ENCODE data around the gene HBE1. TPM values are rescaled to one million over a fixed set of nuclear protein-coding genes. Genes with fewer than 3 reads are reported as not detected.

Gene HBE1
- total and polyA plus RNA-seq, 2 experiments from 2014 or later: not detected

DNA sequence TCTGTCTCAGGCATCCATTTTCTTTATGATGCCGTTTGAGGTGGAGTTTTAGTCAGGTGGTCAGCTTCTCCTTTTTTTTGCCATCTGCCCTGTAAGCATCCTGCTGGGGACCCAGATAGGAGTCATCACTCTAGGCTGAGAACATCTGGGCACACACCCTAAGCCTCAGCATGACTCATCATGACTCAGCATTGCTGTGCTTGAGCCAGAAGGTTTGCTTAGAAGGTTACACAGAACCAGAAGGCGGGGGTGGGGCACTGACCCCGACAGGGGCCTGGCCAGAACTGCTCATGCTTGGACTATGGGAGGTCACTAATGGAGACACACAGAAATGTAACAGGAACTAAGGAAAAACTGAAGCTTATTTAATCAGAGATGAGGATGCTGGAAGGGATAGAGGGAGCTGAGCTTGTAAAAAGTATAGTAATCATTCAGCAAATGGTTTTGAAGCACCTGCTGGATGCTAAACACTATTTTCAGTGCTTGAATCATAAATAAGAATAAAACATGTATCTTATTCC is 10.9 kb upstream of the HBE1 start:
- peaks cover 5% of the 10 kb centered on the region for H3K4me1 Mint-ChIP-seq
- Histone ChIP-seq H3K36me3 (ENCODE audit: insufficient read depth) (no peaks in the 10 kb centered on the region), H3K9me2 (ENCODE audit: insufficient read depth) (peaks cover 8% of the 10 kb centered on the region; the same call in 1 of the 2 replicates), H3K4me1 (ENCODE audit: insufficient read depth) (no peaks in the 10 kb centered on the region), H4K20me1 (replicated peaks; ENCODE audit: insufficient read depth) (no peaks in the 10 kb centered on the region), H3K4me3 (no peak overlapping the region), H2AFZ (no peak overlapping the region), H3K4me2 (no peak overlapping the region), H3K79me2 (replicated peaks; ENCODE audit: insufficient read depth) (no peaks in the 10 kb centered on the region), H3K27ac (ENCODE audit: low read depth) (no peak overlapping the region), H3F3A (replicated peaks; ENCODE audit: low read depth) (no peaks in the 10 kb centered on the region), H3K27me3 (ENCODE audit: insufficient read depth) (no peaks in the 10 kb centered on the region)
- H3K27me3 Mint-ChIP-seq (ENCODE audit: insufficient read depth, low read depth, poor library complexity): peaks cover 1% of the 10 kb centered on the region
- DNase-seq (ENCODE audit: low spot score) (peak; percentile 51), ATAC-seq (peak; percentile 70)
- peak overlapping the region; percentile 89 for H3K27ac Mint-ChIP-seq
- no peak overlapping the region for H3K4me3 Mint-ChIP-seq
- no peaks in the 10 kb centered on the region for H3K9me3 Mint-ChIP-seq
- H3K36me3 Mint-ChIP-seq (ENCODE audit: low read depth): no peaks in the 10 kb centered on the region
- TF ChIP-seq, protein P1, sequence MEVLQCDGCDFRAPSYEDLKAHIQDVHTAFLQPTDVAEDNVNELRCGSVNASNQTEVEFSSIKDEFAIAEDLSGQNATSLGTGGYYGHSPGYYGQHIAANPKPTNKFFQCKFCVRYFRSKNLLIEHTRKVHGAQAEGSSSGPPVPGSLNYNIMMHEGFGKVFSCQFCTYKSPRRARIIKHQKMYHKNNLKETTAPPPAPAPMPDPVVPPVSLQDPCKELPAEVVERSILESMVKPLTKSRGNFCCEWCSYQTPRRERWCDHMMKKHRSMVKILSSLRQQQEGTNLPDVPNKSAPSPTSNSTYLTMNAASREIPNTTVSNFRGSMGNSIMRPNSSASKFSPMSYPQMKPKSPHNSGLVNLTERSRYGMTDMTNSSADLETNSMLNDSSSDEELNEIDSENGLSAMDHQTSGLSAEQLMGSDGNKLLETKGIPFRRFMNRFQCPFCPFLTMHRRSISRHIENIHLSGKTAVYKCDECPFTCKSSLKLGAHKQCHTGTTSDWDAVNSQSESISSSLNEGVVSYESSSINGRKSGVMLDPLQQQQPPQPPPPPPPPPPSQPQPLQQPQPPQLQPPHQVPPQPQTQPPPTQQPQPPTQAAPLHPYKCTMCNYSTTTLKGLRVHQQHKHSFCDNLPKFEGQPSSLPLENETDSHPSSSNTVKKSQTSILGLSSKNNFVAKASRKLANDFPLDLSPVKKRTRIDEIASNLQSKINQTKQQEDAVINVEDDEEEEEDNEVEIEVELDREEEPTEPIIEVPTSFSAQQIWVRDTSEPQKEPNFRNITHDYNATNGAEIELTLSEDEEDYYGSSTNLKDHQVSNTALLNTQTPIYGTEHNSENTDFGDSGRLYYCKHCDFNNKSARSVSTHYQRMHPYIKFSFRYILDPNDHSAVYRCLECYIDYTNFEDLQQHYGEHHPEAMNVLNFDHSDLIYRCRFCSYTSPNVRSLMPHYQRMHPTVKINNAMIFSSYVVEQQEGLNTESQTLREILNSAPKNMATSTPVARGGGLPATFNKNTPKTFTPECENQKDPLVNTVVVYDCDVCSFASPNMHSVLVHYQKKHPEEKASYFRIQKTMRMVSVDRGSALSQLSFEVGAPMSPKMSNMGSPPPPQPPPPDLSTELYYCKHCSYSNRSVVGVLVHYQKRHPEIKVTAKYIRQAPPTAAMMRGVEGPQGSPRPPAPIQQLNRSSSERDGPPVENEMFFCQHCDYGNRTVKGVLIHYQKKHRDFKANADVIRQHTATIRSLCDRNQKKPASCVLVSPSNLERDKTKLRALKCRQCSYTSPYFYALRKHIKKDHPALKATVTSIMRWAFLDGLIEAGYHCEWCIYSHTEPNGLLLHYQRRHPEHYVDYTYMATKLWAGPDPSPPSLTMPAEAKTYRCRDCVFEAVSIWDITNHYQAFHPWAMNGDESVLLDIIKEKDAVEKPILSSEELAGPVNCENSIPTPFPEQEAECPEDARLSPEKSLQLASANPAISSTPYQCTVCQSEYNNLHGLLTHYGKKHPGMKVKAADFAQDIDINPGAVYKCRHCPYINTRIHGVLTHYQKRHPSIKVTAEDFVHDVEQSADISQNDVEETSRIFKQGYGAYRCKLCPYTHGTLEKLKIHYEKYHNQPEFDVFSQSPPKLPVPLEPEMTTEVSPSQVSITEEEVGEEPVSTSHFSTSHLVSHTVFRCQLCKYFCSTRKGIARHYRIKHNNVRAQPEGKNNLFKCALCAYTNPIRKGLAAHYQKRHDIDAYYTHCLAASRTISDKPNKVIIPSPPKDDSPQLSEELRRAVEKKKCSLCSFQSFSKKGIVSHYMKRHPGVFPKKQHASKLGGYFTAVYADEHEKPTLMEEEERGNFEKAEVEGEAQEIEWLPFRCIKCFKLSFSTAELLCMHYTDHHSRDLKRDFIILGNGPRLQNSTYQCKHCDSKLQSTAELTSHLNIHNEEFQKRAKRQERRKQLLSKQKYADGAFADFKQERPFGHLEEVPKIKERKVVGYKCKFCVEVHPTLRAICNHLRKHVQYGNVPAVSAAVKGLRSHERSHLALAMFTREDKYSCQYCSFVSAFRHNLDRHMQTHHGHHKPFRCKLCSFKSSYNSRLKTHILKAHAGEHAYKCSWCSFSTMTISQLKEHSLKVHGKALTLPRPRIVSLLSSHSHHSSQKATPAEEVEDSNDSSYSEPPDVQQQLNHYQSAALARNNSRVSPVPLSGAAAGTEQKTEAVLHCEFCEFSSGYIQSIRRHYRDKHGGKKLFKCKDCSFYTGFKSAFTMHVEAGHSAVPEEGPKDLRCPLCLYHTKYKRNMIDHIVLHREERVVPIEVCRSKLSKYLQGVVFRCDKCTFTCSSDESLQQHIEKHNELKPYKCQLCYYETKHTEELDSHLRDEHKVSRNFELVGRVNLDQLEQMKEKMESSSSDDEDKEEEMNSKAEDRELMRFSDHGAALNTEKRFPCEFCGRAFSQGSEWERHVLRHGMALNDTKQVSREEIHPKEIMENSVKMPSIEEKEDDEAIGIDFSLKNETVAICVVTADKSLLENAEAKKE (CRISPR knock-in tag; IDR thresholded peaks at IDR 0.05): no peak
- TF ChIP-seq STAT1 (IDR thresholded peaks at IDR 0.05; ENCODE audit: unreplicated experiment) (no peak), JUNB (IDR thresholded peaks at IDR 0.05; ENCODE audit: unreplicated experiment) (no peak), CREB1 (CRISPR knock-in tag; IDR thresholded peaks at IDR 0.05; ENCODE audit: low read depth) (no peak), EZH2 (IDR thresholded peaks at IDR 0.05; ENCODE audit: low read depth, unreplicated experiment) (no peak), EZH2phosphoT487 (IDR thresholded peaks at IDR 0.05; ENCODE audit: unreplicated experiment) (no peak), POLR2AphosphoS5 (IDR thresholded peaks at IDR 0.05; ENCODE audit: low read depth) (no peak), NANOG (IDR thresholded peaks at IDR 0.05; ENCODE audit: borderline replicate concordance) (no peak), ZNF114 (CRISPR knock-in tag; IDR thresholded peaks at IDR 0.05) (no peak), ZNF331 (CRISPR knock-in tag; IDR thresholded peaks at IDR 0.05; ENCODE audit: low read depth) (no peak)
- TF ChIP-seq, protein P2, sequence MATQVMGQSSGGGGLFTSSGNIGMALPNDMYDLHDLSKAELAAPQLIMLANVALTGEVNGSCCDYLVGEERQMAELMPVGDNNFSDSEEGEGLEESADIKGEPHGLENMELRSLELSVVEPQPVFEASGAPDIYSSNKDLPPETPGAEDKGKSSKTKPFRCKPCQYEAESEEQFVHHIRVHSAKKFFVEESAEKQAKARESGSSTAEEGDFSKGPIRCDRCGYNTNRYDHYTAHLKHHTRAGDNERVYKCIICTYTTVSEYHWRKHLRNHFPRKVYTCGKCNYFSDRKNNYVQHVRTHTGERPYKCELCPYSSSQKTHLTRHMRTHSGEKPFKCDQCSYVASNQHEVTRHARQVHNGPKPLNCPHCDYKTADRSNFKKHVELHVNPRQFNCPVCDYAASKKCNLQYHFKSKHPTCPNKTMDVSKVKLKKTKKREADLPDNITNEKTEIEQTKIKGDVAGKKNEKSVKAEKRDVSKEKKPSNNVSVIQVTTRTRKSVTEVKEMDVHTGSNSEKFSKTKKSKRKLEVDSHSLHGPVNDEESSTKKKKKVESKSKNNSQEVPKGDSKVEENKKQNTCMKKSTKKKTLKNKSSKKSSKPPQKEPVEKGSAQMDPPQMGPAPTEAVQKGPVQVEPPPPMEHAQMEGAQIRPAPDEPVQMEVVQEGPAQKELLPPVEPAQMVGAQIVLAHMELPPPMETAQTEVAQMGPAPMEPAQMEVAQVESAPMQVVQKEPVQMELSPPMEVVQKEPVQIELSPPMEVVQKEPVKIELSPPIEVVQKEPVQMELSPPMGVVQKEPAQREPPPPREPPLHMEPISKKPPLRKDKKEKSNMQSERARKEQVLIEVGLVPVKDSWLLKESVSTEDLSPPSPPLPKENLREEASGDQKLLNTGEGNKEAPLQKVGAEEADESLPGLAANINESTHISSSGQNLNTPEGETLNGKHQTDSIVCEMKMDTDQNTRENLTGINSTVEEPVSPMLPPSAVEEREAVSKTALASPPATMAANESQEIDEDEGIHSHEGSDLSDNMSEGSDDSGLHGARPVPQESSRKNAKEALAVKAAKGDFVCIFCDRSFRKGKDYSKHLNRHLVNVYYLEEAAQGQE (IDR thresholded peaks at IDR 0.05; ENCODE audit: unreplicated experiment): no peak
- TF ChIP-seq, protein P3, sequence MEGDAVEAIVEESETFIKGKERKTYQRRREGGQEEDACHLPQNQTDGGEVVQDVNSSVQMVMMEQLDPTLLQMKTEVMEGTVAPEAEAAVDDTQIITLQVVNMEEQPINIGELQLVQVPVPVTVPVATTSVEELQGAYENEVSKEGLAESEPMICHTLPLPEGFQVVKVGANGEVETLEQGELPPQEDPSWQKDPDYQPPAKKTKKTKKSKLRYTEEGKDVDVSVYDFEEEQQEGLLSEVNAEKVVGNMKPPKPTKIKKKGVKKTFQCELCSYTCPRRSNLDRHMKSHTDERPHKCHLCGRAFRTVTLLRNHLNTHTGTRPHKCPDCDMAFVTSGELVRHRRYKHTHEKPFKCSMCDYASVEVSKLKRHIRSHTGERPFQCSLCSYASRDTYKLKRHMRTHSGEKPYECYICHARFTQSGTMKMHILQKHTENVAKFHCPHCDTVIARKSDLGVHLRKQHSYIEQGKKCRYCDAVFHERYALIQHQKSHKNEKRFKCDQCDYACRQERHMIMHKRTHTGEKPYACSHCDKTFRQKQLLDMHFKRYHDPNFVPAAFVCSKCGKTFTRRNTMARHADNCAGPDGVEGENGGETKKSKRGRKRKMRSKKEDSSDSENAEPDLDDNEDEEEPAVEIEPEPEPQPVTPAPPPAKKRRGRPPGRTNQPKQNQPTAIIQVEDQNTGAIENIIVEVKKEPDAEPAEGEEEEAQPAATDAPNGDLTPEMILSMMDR (conservative IDR thresholded peaks at IDR 0.05; ENCODE audit: low read depth in 2 of 2): no peak
- TF ChIP-seq, protein P4, sequence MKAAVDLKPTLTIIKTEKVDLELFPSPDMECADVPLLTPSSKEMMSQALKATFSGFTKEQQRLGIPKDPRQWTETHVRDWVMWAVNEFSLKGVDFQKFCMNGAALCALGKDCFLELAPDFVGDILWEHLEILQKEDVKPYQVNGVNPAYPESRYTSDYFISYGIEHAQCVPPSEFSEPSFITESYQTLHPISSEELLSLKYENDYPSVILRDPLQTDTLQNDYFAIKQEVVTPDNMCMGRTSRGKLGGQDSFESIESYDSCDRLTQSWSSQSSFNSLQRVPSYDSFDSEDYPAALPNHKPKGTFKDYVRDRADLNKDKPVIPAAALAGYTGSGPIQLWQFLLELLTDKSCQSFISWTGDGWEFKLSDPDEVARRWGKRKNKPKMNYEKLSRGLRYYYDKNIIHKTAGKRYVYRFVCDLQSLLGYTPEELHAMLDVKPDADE (IDR thresholded peaks at IDR 0.05): no peak
